Activated CD4-positive, alpha-beta T cell treated with anti-CD3 and anti-CD28 coated beads for 48 hours (primary cell): ENCODE data around the gene RFX7.

Experiments used
- DNase-seq: peaks from one replicate; pipeline ENCODE4 v3.0.0-alpha.2; 2020

RFX7 gene

GRCh38 chr15:56102441-56102840 is 141.2 kb downstream of the RFX7 start:
- DNase-seq: no peak

GRCh38 chr15:56099311-56099710 is 144.4 kb downstream of the RFX7 start:
- no peak for DNase-seq

GRCh38 chr15:56098195-56098863 is 145.3 kb downstream of the RFX7 start:
- DNase-seq: no peak

GRCh38 chr15:56095406-56095805 is 148.3 kb downstream of the RFX7 start:
- no peak for DNase-seq

- DNase-seq: no peak
Observed at GRCh38 chr15:56094171-56094570, 149.5 kb downstream of the RFX7 start.

- DNase-seq: no peak
Observed at GRCh38 chr15:56088389-56088788, 155.3 kb downstream of the RFX7 start.

GRCh38 chr15:56086566-56086965 is 157.1 kb downstream of the RFX7 start:
- DNase-seq: no peak

GRCh38 chr15:56082263-56082761 is 161.4 kb downstream of the RFX7 start:
- no peak for DNase-seq

GRCh38 chr15:56077081-56077480 is 166.6 kb downstream of the RFX7 start:
- DNase-seq: no peak

GRCh38 chr15:56076640-56077039 is 167.0 kb downstream of the RFX7 start:
- DNase-seq: no peak

- DNase-seq: no peak
Observed at GRCh38 chr15:56074481-56075265, 169.0 kb downstream of the RFX7 start.

- no peak for DNase-seq
Observed at GRCh38 chr15:56064152-56064551, 179.5 kb downstream of the RFX7 start.

GRCh38 chr15:56059716-56060115 is 184.0 kb downstream of the RFX7 start:
- no peak for DNase-seq

GRCh38 chr15:56058986-56059385 is 184.7 kb downstream of the RFX7 start:
- DNase-seq: no peak

- no peak for DNase-seq
Observed at GRCh38 chr15:56056626-56057025, 187.1 kb downstream of the RFX7 start.

GRCh38 chr15:56053046-56053400 is 190.7 kb downstream of the RFX7 start:
- DNase-seq: no peak

GRCh38 chr15:56052395-56053045 is 191.2 kb downstream of the RFX7 start:
- DNase-seq: no peak

- no peak for DNase-seq
Observed at GRCh38 chr15:56051676-56052075, 192.0 kb downstream of the RFX7 start.

GRCh38 chr15:56049577-56049976 is 194.1 kb downstream of the RFX7 start:
- DNase-seq: no peak

- no peak for DNase-seq
Observed at GRCh38 chr15:56047354-56047753, 196.3 kb downstream of the RFX7 start.

- no peak for DNase-seq
Observed at GRCh38 chr15:56045068-56045748, 198.5 kb downstream of the RFX7 start.

GRCh38 chr15:56042982-56043980 is 200.4 kb downstream of the RFX7 start:
- peak; percentile 15 for DNase-seq
